HEK293T (cell line): Measurements from ENCODE around the gene EXOC4.
"Not testable (repeated sequence)": the region's sequence is repeated elsewhere in the genome, so short reads cannot be mapped to it uniquely, and the experiment has no call there.

Source experiments
- ARNT ChIP-seq: fragments of 450-650 bp; IDR thresholded peaks from 2 replicates; pipeline ENCODE4 v1.6.1; 2017; ENCODE audit warnings: mild to moderate bottlenecking
- ELF4 ChIP-seq: fragments of 450-650 bp; IDR thresholded peaks from 2 replicates; pipeline ENCODE4 v1.6.1; 2017; ENCODE audit warnings: antibody characterized with exemption
- FOXK2 ChIP-seq: fragments of 450-650 bp; IDR thresholded peaks from 2 replicates; pipeline ENCODE4 v1.6.1; 2016; ENCODE audit warnings: mild to moderate bottlenecking
- HDGF ChIP-seq: fragments of 450-650 bp; IDR thresholded peaks from 2 replicates; pipeline ENCODE4 v1.6.1; 2017; ENCODE audit warnings: antibody characterized with exemption, borderline replicate concordance
- L3MBTL2 ChIP-seq: fragments of 450-650 bp; conservative IDR thresholded peaks from 2 replicates; pipeline ENCODE4 v1.6.1; 2016; ENCODE audit warnings: mild to moderate bottlenecking
- NFRKB ChIP-seq: fragments of 450-650 bp; IDR thresholded peaks from 2 replicates; pipeline ENCODE4 v1.6.1; 2016; ENCODE audit warnings: mild to moderate bottlenecking, moderate library complexity
- SP1 ChIP-seq: fragments of 450-650 bp; IDR thresholded peaks from 2 replicates; pipeline ENCODE4 v1.6.1; 2017

- not testable (repeated sequence) for TF ChIP-seq L3MBTL2, SP1, NFRKB, FOXK2, ELF4, HDGF, ARNT
Measured at GRCh38 chr7:133210817-133211216, 42.1 kb upstream of the EXOC4 start.
